Activated T-cell treated with anti-CD3 and anti-CD28 coated beads for 48 hours (primary cell): ENCODE measurements around the gene RNU6-8.
A peak's percentile ranks its signal among the peaks of the same experiment; 100 is the strongest.

Experiments used
- DNase-seq: peaks from one replicate; pipeline ENCODE4 v3.0.0-alpha.2; 2020; ENCODE audit warnings: low read depth

The RNU6-8 gene

DNA sequence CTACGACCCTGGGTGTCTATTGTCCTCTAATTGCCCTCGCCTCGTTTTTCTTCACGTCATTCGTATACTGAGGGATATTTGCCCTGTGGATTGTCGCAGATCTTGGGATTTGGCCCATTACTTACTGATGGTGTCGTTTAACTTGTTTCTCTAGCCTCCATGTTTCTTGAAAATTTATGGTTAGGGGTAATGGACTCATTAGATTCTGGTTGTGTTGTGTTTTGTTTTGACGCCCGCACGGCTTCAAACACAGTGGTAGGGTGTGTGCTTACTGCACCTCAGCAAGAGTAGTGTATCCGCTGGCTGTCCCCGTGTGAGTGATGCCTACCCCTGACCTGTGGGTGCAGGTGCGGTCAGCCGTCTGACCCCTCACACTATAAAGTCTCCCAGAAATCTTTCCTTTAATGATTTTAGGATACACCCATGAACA lies 874 bp upstream of the RNU6-8 start:
- no peak for DNase-seq

DNA sequence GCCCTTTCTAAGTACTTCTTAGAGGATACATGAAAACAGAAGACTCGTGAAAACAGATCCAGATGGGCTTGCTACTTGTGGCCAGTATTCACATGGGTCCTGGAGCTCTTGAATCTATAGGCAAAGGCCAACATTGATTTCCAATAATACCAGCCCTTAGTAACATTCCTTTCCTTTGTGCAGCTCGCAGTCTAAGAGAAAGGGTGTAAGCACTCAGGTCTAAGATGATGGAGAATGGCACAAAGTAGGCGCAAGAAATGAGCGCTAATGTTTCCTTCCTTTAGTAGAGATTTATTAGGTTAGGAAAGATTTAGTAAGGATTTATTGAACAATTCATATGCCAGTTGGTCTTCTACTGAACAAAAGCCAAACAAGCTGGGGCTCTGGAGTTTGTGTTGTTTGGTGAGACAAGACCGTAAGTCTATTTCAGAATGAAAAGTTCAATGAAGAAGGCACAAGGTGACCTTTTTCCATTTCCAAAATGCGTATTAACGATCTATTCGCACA lies 525 bp downstream of the RNU6-8 start:
- DNase-seq, result no peak

GRCh38 chr14:32201816-32202490 lies 1.1 kb downstream of the RNU6-8 start, which contains the start of gene RNU6-7:
Gene RNU6-7 (plus strand): TSS chr14:32202045.
- DNase-seq, result peak; percentile 16

- DNase-seq, result peak; percentile 72
Measured at GRCh38 chr14:32201193-32201815, 1.8 kb downstream of the RNU6-8 start.

DNA sequence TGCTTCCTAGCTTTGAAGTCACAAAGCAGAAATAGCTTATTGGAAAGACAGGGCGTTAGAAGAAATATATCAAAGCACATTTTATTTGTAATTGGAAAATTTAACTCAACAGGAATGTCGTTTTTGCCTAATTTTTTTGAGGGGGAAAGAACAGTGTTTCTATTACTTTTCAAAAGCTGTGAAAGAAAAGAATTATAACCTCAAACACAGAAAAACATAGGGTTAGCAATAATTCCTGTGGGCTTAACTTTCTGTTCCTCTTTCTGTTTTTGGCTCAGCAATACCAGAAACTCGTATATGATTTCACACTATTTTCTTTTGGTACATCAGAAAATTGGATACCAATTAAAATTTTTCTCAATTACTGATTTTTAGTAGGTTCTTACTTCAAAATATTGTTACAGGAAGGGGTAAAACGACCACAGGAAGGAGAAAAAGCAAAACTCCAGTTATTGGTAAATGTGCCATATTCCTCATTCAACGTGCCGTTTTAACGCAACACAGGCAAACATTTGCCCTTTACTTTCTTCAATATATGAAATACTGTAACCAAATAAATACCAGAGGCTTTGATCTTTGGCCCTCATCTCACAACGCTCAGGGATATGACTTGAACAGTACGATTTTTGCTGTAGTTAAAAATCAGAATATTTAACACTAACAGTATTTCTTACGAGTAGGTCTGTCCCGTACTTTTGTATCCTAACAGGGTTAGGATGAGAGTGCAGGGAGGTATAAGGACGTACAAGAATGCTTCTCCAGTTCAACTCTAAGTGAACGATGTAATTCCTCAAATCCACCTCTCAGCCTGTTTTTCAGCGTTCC lies 2.5 kb downstream of the RNU6-8 start:
- DNase-seq, result no peak

GRCh38 chr14:32197919-32198318 lies 5.2 kb downstream of the RNU6-8 start:
- DNase-seq, result no peak

- DNase-seq, result no peak
Measured at GRCh38 chr14:32195636-32196035, 7.4 kb downstream of the RNU6-8 start.

GRCh38 chr14:32193532-32193931 lies 9.5 kb downstream of the RNU6-8 start:
- DNase-seq, result no peak

GRCh38 chr14:32192712-32193373 lies 10.2 kb downstream of the RNU6-8 start:
- DNase-seq, result no peak

DNA sequence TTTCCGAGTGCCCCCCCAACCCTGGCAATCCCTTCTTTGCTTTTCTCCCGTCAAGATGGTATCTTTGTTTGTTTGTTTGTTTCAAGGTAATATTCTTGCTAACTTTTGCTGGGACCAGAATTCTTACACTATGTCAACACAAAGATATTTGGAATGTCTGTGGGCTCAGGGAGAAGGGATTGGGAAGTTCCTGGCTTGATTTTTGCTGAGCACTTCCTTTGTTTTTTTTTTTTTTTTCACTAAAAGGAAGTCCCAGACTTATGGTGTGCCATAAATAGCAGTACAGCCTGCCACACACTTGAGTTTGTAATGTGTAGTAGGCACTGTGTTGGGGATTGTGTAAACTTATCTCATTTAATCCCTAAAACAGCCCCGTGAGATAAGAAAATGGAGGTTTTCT lies 12.4 kb downstream of the RNU6-8 start:
- no peak for DNase-seq

GRCh38 chr14:32189811-32190210 lies 13.3 kb downstream of the RNU6-8 start:
- DNase-seq, result no peak

GRCh38 chr14:32186248-32186647 lies 16.8 kb downstream of the RNU6-8 start:
- no peak for DNase-seq

DNA sequence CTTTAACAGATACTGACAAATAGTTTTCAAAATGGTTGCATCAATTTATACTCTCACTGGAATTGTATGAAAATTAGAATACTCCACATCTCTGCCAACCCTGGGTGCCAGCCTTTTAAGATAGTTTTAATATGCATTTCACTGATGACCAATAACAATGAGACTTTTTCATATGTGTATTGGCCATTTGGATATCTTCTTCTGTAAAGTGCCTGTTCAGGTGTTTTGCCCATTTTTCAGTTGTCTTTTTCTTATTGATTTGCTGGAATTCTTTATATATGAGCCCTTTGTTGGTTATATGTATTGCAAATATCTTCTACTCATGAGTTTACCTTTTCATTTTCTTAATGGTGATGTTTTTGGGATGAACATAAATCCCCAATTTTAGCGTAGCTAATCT lies 18.0 kb downstream of the RNU6-8 start:
- DNase-seq, result no peak

- no peak for DNase-seq
Measured at GRCh38 chr14:32183151-32184058, 19.7 kb downstream of the RNU6-8 start.

DNA sequence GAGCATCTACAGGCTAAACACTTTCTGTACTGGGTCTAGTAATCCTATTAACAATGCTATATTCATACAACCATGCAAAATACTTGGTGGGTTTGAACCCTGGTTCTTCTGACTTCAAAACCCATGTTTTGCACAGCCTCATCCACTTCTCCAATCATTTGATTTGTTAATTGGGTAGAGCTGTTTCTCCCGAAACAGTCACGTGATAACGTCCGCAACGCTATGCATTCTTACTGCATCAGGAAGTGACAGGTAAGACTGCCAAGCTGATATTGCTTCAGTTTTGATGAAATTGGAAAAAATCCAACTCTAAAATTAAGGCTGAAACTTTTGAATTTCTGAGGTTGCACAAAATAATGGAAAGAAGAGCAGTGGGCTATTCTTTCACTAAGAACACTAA lies 31.6 kb downstream of the RNU6-8 start:
- DNase-seq, result no peak

- no peak for DNase-seq
Measured at GRCh38 chr14:32169191-32169590, 33.9 kb downstream of the RNU6-8 start.

GRCh38 chr14:32167907-32168306 lies 35.2 kb downstream of the RNU6-8 start:
- no peak for DNase-seq

DNA sequence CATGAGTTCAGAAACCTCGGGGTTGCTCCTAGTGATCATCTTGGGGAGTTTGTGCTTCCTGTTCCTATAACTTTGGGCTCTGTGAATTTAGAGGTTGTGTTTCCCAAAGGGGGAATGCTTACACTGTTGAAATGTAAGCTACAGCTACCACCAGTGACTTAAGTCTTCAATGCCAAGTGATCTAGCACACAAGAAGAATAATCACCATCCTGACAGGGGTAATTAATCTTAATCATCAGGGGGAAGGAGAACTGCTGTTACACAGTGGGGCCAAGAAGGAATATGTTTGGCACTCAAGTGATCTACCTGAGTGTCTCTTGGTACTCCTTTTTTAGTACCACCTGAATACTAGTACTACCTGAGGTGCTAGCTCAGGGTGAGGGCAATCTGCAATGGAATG lies 36.1 kb downstream of the RNU6-8 start:
- no peak for DNase-seq

- DNase-seq, result no peak
Measured at GRCh38 chr14:32166029-32166428, 37.0 kb downstream of the RNU6-8 start.
